PC-9 (cell line): ENCODE data around the gene RNASEH2A. TPM values are rescaled to one million over a fixed set of nuclear protein-coding genes. Genes with fewer than 3 reads are reported as not detected.

ENCODE experiments used
- BruUV-seq: library from RNA; stranded (reverse); fragments of 400-500 nt; replicated peaks from 2 replicates; lab custom pipeline; 2021; lab: Mats Ljungman, UMichigan
- CTCF ChIA-PET: fragments of 300-600 bp; sonication (Branson Sonifier 250); formaldehyde crosslinking; loops from one replicate; lab custom pipeline; 2022; ENCODE audit warnings: antibody characterized with exemption; lab: Charles Lee
- POLR2A ChIA-PET: fragments of 300-600 bp; sonication (Branson Sonifier 250); formaldehyde crosslinking; loops from one replicate; lab custom pipeline; 2022; ENCODE audit warnings: antibody characterized with exemption; ENCODE audit not compliant: unreplicated experiment; lab: Charles Lee
- DNase-seq, 2 experiments: peaks; one replicate each; pipeline versions ENCODE4 v3.0.0 to v3.0.0-alpha.2; 2015 to 2022; ENCODE audit warnings: mixed read lengths in 1 of 2
- H2AFZ ChIP-seq: fragments of 200-600 bp; sonication (generic); 2 replicates; pipeline ENCODE4 v1.8.1; 2017; ENCODE audit warnings: antibody characterized with exemption
- H3F3A ChIP-seq: fragments of 200-600 bp; sonication (generic); 2 replicates; pipeline ENCODE4 v1.8.1; 2017; ENCODE audit warnings: antibody characterized with exemption, mild to moderate bottlenecking, low read depth; ENCODE audit not compliant: insufficient read depth
- H3K27ac ChIP-seq: fragments of 200-600 bp; sonication (generic); 2 replicates; pipeline ENCODE4 v1.6.1; 2016; ENCODE audit warnings: mixed run types
- H3K27me3 ChIP-seq: fragments of 200-600 bp; sonication (generic); 2 replicates; pipeline ENCODE4 v1.6.1; 2016; ENCODE audit warnings: low read depth, mixed run types; ENCODE audit not compliant: insufficient read depth
- H3K36me3 ChIP-seq: fragments of 200-600 bp; sonication (generic); 2 replicates; pipeline ENCODE4 v1.6.1; 2016; ENCODE audit warnings: low read depth, mixed run types
- H3K4me1 ChIP-seq: fragments of 200-600 bp; sonication (generic); replicated peaks from 2 replicates; pipeline ENCODE4 v1.6.1; 2016; ENCODE audit warnings: mixed run types; ENCODE audit not compliant: insufficient read depth
- H3K4me2 ChIP-seq: fragments of 200-600 bp; sonication (generic); 2 replicates; pipeline ENCODE4 v1.6.1; 2017; ENCODE audit warnings: mixed run types
- H3K4me3 ChIP-seq: fragments of 200-600 bp; sonication (generic); 2 replicates; pipeline ENCODE4 v1.6.1; 2016; ENCODE audit warnings: mixed run types
- H3K79me2 ChIP-seq: fragments of 200-600 bp; sonication (generic); 2 replicates; pipeline ENCODE4 v1.6.1; 2017; ENCODE audit warnings: low read depth, mixed run types
- H3K9me2 ChIP-seq: fragments of 200-600 bp; sonication (generic); 2 replicates; pipeline ENCODE4 v1.8.1; 2017; ENCODE audit warnings: mild to moderate bottlenecking; ENCODE audit not compliant: insufficient read depth
- H3K9me3 ChIP-seq: fragments of 200-600 bp; sonication (generic); 2 replicates; pipeline ENCODE4 v1.8.1; 2016; ENCODE audit warnings: low read depth; ENCODE audit not compliant: insufficient read depth
- H4K20me1 ChIP-seq: fragments of 200-600 bp; sonication (generic); 2 replicates; pipeline ENCODE4 v1.8.1; 2017; ENCODE audit not compliant: insufficient read depth
- CTCF ChIP-seq: fragments of 200-600 bp; sonication (generic); conservative IDR thresholded peaks from 2 replicates; pipeline ENCODE4 v1.6.1; 2017; ENCODE audit warnings: mixed run types, antibody characterized with exemption, mild to moderate bottlenecking, moderate library complexity
- EZH2 ChIP-seq: fragments of 200-600 bp; sonication (generic); IDR thresholded peaks from 2 replicates; pipeline ENCODE4 v1.8.0; 2017; ENCODE audit warnings: antibody characterized with exemption, low read depth
- intact Hi-C: fragments of 100-400 bp; cut with micrococcal nuclease; formaldehyde crosslinking; loops from one replicate; pipeline ENCODE4 v1.10.0; 2022; ENCODE audit not compliant: unreplicated experiment
- total RNA-seq: library from RNA; stranded (reverse); gene quantifications from 2 replicates; pipeline ENCODE4 v1.2.3, GENCODE V29; 2021

The RNASEH2A gene
- total RNA-seq, 1 experiment from 2014 or later = 38.6 TPM

DNA sequence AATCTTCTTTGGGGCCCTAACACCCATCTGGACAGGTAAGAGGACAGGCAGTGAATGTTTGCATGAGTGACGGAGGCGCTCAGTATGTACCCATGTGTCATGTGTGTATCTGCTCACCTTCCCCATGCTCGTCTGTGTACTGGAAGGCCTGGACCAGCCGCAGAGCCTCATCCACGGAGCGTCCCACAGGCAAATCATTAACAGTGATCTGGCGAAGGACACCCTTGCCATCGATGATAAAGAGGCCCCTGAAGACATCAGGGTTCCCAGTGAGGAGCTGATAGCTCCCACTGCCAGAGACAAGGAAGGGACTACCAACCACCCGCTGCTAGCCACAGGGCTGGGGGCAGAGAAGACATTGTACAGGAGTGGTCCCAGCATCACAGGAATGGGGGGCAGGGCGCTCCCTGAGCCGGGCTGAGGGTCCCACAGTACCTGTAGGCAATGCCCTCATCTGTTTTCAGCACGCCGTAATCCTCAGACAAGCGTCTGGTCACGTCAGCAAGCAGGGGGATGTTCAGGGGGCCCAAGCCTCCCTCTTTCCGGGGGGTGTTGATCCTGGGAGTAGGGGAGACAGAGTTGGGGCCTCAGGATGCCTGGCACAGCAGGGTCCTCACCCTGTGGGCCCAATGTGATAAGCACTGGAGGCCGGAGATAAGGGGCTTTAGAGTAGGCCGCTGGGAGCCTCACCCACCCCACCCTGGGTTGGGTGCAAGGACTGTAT is 6.5 kb upstream of the RNASEH2A start:
- Histone ChIP-seq H2AFZ (no peak overlapping the region), H3K27ac (no peak overlapping the region), H3K9me2 (no peaks in the 10 kb centered on the region), H3K4me1 (peaks cover 37% of the 10 kb centered on the region), H3K36me3 (0 out of 2 replicates have a peak, but pooled peaks cover 7% of the 10 kb centered on the region), H4K20me1 (0 out of 2 replicates have a peak, but pooled peaks cover 5% of the 10 kb centered on the region), H3K4me2 (peak overlapping the region; percentile 95), H3F3A (peaks cover 67% of the 10 kb centered on the region), H3K79me2 (peaks cover 25% of the 10 kb centered on the region), H3K9me3 (no peaks in the 10 kb centered on the region), H3K27me3 (no peaks in the 10 kb centered on the region), H3K4me3 (peak overlapping the region; percentile 89)
- ChIA-PET CTCF (no interaction called here), POLR2A (interaction anchor here (0.7 kb wide), 2 partner anchors 112 to 234 kb away, joined by 4 to 5 read pairs; no protein-coding TSS in a partner anchor)
- BruUV-seq = no TSS peak
- DNase-seq = no peak
- TF ChIP-seq EZH2 = no peak
- no peak for TF ChIP-seq CTCF
- intact Hi-C loops = no loop called here

- POLR2A ChIA-PET = interaction anchor here (0.5 kb wide), 1 partner anchor 23 kb away, joined by 3 read pairs; no protein-coding TSS in a partner anchor
- H3K27ac ChIP-seq = no peak overlapping the region
Observed at GRCh38 chr19:12800466-12800770, 6.0 kb upstream of the RNASEH2A start.

More at GRCh38 chr19:12800466-12800770, 6.0 kb upstream of the RNASEH2A start:
- peak overlapping the region; percentile 95 for H3K4me2 ChIP-seq
- H4K20me1 ChIP-seq = 0 out of 2 replicates have a peak, but pooled peaks cover 5% of the 10 kb centered on the region
- peak overlapping the region; percentile 89 for H3K4me3 ChIP-seq
- TF ChIP-seq CTCF = no peak
- TF ChIP-seq EZH2 = no peak
- H3K36me3 ChIP-seq = 0 out of 2 replicates have a peak, but pooled peaks cover 7% of the 10 kb centered on the region
- no peaks in the 10 kb centered on the region for H3K27me3 ChIP-seq
- H3K4me1 ChIP-seq = peaks cover 32% of the 10 kb centered on the region
- CTCF ChIA-PET = interaction anchor here (0.6 to 1.3 kb wide), 2 partner anchors 22 to 33 kb away, joined by 3 to 4 read pairs; no protein-coding TSS in a partner anchor
- H3K9me3 ChIP-seq = no peaks in the 10 kb centered on the region
- no TSS peak for BruUV-seq
- DNase-seq = no peak
- H3K9me2 ChIP-seq = no peaks in the 10 kb centered on the region
- H3F3A ChIP-seq = peaks cover 63% of the 10 kb centered on the region
- peaks cover 22% of the 10 kb centered on the region for H3K79me2 ChIP-seq
- intact Hi-C loops = no loop called here
- no peak overlapping the region for H2AFZ ChIP-seq
